HG03175 (cell line): ENCODE results near the gene GARRE1.
A peak's percentile ranks its signal among the peaks of the same experiment; 100 is the strongest.
"Not testable (repeated sequence)": the region's sequence is repeated elsewhere in the genome, so short reads cannot be mapped to it uniquely, and the experiment has no call there.

Experiments
- ATAC-seq: cut with Tn5 transposase; IDR thresholded peaks from one replicate; pipeline ENCODE4 v1.9.1; 2021; ENCODE audit warnings: mild to moderate bottlenecking, moderate library complexity; ENCODE audit not compliant: unreplicated experiment

The GARRE1 gene

DNA sequence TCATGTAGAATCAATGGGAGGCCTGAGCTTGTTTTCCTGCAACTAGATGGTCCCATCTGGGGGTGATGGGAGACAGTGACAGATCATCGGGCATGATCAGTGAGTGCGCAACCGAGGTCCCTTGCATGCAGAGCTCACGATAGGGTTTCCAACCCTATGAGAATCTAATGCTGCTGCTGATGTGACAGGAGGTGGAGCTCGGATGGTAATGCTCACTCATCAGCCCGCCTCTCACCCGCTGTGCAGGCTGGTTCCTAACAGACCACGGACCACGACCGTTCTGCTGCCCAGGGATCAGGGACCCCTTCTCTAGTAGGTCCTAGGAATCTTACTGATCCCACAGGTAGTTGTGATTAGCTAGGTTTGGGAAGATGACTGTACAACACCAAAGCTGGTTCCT is 23.5 kb upstream of the GARRE1 start:
- ATAC-seq, result no peak

DNA sequence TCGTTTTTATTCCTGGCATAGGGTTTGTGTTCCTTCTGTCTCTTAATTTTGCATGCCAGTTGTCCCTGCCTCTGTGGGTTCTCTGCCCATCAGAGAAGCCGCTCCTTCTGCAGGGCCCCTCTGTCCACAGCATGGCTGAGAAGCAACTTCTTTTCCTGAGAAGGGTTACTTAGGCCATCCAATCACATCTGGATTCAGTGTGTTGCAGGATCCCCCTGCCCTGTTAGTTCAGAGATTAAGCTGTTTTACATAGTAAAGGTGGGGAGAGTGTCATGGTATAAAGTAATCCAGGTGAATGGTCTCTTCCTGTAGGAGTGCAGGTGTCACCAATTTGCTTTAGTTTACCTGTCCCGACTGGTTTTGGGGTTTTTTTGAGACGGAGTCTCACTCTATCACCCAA is 22.9 kb upstream of the GARRE1 start:
- no peak for ATAC-seq

DNA sequence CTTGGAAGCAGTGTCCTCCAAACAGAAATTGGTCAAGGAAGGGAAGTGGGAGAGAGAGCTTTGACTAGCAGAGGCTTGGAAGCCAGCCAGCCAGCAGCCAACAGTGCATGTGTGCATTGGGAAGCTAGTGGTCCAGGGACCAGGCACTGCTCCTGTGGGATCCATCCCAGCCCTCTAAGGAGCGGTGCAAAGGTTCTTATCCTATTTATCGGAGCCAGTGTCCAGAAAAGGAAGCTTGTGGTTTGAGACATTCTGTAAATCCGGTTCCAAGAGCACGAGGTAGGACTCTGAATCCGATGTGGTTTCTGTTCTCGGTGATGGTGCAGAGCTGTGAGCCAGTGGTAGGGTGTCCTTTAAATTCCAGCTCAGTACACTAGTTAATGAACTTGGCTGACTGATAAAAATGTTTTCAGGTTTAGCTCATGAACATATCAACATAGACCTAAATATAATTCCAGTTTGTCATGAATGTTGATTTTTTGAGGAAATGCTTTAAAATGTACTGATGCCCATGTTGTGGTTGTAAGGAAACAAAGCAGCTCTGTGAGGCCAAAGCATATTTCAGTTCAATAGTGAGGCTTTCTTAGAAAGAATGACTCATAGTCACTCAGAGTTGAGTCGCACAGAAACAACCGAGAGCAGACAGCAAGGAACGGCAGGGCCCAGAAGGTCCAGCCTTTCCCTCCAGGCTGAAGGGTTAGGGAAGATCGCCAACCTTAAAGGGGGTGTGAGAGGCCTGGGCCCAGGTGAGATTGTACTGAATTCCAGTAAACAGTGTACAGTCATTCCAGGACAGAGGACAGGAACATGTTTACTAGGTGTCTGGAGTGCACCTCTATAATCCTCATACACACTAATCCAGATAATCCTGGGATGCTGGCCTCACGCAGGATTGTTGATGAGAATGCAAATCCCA is 21.5 kb upstream of the GARRE1 start:
- peak; percentile 63 for ATAC-seq

DNA sequence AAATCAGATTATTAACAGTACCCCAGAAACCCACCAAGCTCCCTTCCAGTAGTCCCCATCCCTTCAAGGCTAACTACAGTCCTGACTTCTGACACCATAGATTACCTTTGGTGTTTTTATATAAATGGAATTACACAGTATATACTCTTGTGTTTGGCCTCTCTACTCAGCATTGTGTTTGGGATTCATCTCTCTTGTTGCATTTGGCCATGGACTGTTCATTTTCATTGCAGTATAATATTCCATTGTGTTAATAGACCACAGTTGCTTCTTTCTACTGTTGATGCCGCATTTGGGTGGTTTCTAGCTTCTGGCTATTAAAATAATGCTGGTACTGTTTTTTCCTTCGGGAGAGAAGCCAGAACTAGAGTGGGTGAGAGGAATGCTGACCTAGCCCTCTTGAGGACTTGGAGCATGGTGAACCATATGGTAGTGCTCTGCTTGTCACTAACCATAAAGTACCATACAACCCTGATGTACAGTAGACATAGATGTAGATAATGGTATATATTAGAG is 18.9 kb upstream of the GARRE1 start:
- ATAC-seq, result no peak

DNA sequence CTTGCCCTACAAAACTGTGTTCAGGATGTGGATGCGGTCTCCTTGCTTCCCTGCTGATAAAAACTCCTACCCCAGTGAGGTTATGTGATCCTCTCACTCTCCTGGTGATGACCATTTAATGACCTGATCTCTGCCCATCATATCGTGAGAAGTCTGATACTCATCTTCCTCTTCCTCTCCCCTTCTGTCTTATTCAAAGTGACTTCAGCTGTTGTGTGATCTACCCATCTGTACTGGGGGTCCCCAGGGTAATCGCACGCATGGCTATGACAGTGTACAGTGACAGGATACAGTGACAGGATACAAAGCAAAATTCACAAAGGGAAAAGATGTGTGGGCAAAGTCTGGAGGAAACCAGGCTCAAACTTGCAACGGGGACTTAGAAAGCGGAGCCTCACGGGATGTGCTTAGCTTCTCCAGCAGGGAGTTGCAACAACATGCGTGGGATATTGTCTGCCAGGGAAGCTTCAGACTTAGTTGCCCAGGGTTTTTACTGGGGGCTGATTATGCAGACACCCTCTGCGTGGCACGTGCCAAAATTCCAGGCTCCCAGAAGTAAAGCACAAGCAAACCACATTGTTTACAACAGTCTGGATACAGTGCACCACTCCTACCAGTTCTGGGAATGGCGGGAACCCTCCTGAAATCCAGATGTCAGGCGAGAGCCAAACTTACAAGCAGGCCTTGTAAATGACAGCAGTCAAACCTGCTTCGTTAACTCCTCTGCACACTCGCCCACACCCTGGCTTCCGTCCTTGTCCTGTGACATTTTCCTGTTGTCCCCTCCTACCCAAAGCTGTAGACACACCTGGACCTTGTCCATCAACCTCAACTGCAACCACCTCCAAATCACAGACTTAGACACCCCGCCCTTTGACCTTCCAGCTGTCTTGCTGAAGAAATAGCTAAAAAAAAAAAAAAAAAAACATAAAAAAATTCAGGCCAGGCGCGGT is 18.0 kb upstream of the GARRE1 start:
- ATAC-seq, result no peak

DNA sequence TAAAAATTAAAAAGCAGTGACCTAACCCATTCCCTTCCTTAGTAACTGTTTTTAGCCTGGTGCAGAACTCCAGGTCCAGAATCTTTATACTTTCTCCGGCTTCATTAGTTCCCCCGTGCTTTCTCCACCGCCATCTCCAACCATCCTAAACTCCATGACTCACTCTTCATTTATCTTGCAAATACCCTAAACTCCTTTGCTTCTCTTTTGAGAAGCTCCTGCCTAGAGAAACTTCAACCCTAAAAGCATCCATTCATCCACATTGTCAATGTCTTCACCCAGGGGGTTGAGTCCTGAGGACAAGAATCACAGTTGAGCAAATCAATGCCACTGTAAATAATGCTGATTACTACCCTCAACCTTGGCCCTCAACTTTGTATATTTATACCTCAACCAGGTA is 17.1 kb upstream of the GARRE1 start:
- ATAC-seq, result no peak

DNA sequence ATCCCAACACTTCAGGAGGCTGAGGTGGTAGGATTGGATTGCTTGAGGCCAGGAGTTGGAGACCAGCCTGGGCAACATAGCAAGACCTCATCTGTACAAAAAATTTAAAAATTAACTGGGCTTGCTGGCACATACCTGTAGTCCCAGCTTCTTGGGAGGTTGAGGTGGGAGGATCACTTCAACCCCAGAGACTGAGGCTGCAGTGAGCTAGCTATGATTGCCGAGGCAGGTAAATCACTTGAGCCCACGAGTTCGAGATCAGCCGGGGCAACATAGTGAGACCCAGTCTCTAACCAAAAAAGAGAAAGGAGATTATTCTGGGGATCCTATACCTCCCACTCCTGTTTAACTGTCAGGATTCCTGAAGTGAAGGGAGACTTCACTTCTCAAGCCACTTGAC is 16.4 kb upstream of the GARRE1 start:
- no peak for ATAC-seq

DNA sequence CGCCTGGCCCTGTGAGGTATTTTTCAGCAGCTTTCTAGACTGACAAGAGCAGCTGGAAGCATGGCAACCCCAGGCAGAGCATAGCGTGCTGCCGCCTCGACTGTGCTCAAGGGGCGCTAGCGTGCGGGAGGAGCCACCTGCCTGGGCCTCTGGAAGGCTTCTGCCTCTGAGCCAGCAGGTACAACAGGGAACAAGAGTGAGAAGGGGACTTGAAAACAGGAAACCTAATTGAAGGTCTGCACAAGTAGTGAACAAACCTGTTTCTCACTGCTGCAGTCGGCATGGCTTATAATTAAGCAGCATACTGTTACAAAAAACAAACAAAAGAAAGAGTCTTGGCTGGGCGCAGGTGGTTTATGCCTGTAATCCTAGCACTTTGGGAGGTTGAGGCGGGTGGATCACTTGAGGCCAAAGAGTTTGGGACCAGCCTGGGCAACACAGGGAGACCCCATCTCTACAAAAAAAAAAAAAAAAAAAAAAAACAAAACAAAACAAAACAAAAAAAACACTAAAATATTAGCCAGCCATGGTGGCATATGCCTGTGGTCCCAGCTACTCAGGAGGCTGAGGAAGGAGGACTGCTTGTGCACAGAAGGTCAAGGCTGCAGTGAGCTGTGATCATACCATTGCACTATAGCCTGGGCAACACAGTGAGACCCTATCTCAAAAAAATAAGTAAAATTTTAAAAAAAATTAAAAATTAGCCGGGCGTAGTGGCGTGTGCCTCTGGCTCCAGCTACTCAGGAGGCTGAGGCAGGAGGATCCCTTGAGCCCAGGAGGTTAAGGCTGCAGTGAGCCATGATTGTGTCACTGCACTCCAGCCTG is 12.6 kb upstream of the GARRE1 start:
- ATAC-seq, result no peak

DNA sequence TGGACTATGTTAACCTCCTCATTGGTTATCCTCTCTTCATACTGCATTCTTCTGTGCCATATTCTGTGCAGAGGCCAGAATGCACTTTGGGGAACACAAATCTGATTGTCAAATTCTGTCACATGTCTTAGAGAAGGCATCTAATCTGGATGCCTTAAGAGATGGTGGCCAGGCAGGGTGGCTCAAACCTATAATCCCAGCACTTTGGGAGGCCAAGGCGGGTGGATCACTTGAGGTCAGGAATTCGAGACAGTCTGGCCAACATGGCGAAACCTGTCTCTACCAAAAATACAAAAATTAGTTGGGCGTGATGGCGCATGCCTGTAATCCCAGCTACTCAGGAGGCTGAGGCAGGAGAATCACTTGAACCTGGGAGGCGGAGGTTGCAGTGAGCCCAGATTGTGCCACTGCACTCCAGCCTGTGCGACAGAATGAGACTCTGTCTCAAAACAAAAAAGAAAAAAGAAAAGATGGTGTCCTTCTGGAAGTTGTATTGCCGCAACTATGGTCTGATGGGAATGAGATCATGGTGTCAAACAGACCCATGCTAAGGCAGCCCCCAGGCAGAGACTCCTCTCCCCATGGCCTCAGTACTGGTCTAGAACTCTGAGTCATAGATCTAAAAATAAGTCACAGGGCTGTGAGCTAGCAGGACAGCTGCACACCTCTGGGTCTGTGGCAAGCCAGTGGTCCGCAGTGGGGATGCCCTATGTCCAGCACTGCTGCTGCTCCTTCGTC is 11.0 kb upstream of the GARRE1 start:
- not testable (repeated sequence) for ATAC-seq

DNA sequence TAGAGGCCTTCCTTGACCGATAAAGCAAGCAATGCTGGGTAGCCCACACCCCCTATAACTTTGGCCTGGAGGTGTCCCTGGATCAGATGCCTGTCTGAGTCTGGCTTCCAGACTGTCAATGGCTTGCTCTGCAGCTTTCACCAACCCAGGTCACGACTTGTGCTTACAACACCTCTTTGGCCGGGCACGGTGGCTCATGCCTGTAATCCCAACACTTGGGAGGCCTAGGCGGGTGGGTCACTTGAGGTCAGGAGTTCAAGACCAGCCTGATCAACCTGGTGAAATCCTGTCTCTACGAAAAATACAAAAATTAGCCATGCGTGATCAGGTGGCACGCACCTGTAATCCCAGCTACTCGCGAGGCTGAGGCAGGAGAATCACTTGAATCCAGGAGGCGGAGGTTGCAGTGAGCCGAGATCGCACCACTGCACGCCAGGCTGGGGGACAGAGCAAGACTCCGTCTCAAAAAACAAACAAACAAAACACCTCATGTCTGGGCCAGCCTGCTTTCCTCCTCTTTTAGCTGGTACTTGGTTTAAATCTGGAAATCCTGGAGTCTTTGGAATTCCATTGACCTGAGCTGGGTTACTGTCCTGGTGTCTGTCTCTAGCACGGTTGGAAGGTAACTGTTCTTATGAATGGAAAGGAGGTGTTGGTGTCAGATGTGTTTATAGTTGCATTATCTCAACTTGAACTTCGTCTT is 10.3 kb upstream of the GARRE1 start:
- ATAC-seq, result no peak

DNA sequence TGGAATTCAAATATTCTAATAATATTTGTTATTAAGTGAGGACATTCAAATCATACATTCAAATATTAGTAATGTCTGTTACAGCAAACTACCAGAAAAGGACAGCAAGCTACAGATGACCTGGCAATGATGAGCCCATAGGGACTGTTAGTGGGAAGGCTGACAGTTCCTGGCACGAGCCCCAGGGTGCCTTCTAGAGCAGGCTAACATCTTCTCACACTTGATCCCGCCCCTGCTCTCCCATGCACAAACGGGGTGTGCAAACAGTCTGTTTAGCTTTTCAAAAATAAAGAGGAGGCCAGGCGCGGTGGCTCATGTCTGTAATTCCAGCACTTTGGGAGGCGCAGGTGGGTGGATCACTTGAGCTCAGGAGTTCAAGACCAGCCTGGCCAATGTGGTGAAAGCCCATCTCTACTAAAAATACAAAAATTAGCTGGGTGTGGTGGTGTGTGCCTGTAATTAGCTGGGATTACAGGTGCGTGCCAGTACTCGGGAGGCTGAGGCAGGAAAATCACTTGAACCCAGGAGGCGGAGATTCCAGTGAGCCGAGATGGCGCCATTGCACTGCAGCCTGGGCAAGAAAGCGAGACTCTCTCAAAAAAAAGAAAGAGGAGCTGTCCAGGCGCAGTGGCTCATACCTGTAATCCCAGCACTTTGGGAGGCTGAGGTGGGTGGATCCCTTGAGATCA is 9.6 kb upstream of the GARRE1 start:
- ATAC-seq, result no peak

DNA sequence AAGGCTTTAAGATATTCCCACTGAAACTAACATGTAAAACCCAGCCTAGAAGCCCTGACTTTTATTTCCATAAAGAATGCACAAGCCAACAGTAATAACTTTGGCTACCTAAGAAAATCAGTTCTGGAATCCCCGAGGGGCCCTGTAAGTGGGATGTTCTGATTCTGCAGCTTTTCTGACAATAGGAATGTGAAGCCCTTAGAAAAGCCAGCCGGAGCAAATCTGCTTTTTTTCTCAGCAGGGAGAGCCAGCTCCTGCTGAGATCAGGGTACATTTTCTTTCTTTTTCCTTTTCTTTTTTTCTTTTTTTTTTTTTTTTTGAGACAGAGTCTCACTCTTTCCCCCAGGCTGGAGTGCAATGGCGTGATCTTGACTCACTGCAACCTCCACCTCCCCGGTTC is 8.0 kb upstream of the GARRE1 start:
- no peak for ATAC-seq

DNA sequence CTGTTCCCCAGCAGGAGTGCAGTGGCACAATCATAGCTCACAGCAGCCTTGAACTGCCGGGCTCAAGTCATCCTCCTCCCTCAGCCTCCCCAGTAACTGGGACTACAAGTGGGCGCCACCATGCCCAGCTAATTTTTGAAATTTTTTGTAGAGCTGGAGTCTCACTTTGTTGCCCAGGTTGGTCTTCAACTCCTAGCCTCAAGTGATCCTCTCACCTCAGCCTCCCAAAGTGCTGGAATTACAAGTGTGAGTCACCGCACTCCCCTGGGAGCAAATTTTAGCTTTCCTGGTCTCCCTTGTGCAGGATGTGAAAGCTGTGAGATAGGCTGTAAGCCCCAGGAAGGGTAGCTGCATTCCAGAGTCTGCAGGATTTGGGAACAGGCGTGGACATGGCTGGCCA is 5.4 kb upstream of the GARRE1 start:
- no peak for ATAC-seq

DNA sequence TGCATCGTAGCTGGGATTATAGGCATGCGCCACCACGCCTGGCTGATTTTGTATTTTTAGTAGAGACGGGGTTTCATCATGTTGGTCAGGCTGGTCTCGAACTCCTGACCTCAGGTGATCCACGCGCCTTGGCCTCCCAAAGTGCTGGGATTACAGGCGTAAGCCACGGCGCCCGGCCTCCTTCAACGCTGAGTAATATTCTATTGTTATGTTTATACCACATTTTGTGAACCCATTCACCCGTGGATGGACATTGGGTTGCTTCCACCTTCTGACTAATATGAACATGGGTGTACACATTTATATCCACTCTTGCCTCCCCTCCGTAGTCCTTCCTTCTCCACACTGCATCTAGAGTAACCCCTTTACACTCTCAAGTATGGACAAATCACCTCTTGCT is 1.2 kb upstream of the GARRE1 start:
- not testable (repeated sequence) for ATAC-seq

DNA sequence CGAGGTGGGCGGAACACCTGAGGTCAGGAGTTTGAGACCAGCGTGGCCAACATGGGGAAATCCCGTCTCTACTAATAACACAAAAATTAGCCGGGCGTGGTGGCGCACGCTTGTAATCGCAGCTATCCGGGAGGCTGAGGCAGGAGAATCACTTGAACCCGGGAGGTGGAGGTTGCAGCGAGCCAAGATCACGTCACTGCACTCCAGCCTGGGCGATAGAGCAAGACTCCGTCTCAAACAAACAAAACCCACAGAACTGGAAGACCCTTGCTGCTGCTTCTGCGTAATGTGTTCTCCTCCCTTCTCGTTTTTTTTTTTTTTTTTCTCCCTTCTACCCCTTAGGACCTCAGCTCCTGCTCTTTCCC is 691 bp upstream of the GARRE1 start:
- ATAC-seq, result not testable (repeated sequence)

DNA sequence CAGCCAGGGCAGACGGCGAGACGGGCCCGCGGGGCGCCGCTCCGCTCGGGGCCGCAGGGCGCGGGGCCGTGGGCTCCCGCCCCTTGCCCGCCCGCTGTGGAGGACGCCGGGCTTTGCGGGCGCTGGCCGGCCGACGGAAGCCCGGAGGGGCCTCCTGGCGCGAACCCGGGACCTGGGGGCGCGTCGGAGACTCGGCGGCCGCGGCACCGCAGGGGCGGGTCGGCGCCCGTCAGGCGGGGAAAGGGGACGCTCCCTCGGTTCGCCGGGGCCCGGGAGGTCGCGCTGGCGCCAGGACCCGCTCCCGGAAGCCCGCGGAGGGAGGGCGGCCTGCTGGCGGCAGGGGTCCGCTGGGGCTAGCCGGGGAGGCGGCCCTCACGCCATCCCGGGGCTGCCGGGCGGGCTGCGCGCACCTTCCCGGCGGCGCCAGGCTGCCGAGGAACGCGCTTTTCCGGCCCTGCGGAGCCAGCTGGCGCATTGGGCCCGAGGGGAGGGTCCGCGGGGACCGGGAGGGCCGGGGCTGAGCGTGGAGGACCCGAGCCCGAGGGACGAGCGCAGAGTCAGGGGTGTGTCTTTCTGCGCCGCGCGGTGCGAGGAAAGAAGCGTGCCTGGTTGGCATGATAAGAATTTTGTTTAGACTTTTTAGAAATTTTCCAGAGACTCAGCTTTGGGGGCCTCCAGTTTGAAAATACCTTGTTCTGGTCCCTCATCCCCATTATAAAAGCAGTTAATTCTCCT is 511 bp downstream of the GARRE1 start:
- ATAC-seq, result peak; percentile 49

DNA sequence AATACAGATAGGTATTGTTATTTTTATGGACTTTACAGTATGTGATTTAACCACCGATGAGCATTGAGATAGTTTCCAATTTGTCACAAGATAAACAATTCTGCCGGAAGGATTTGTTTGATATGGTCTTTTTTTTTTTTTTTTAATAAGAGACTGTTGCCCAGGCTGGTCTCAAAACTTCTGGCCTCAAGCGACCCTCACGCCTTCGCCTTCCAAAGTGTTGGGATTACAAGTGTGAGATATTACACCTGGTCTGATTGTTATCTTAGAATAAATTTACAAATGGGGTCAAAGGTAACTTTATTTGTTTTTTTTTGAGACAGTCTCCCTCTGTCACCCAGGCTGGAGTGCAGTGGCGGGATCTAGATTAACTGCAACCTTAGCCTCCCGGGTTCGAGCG is 1.2 kb downstream of the GARRE1 start:
- ATAC-seq, result no peak

DNA sequence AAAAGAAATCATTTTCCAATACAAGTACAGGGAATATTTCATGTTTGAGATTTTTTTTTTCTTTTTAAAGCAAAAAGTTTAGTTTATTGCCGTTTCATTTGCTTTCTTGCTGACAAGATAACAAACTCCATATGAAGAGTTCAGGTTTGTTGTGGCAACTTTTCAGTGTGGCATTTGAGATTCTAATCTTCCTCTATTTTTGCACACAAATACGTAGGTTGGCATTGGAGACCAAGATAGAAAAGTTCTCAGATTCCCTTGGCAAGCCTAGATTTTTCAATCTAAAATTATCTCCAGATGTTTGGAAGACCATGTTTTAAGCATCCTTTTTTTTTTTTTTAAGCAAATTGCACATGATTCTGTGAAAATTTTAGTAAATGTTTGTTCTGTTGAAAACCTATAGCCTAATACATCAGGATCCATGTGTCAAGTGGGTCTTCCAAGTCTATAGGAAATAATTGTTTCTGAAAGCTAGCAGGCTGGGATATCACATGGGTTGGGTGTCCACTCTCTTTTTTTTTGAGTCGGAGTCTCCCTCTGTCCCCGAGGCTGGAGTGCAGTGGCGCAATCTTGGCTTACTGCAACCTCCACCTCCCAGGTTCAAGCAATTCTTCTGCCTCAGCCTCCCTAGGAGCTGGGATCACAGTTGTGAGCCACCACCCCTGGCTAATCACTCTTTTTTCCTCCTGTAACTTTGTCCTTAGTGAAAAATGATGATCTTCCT is 2.6 kb downstream of the GARRE1 start:
- ATAC-seq, result no peak
